Activated T-cell treated with anti-CD3 and anti-CD28 coated beads for 24 hours (primary cell): ENCODE data around the gene STK24.

ENCODE experiments used
- DNase-seq: peaks from one replicate; pipeline ENCODE4 v3.0.0-alpha.2; 2020; ENCODE audit warnings: low read depth

STK24 gene

DNA sequence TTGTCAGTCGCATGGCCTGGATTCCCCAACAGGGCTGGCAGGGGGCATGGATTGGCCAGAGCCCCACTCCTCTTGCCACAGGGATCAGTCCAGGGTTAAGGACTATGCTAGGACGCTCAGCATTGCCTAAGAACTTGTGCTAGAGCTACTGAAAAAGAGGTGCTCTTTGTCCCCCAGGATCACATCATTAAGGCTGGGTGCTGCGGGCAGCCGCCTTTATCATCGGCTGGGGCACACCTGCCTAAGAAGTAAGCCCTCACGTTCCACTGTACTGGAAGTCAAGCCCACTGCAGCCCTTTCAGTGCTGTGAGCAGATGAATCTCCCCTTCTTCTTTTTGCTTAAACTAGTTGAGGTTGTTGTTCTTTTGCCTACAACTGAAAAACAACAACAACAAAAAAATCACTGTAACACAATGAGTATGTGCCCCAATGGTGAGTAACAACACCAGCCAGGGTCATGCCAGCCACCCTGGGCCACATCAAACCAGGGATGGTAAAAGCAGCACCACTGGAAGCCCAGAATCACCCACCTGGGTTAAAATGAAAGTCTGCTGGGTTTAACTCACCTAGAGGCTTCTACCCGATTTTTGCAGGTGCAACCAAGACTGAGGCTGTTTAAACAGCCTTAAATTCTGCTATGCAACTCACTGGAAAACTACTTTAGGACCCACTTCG is 20.6 kb downstream of the STK24 start:
- no peak for DNase-seq

DNA sequence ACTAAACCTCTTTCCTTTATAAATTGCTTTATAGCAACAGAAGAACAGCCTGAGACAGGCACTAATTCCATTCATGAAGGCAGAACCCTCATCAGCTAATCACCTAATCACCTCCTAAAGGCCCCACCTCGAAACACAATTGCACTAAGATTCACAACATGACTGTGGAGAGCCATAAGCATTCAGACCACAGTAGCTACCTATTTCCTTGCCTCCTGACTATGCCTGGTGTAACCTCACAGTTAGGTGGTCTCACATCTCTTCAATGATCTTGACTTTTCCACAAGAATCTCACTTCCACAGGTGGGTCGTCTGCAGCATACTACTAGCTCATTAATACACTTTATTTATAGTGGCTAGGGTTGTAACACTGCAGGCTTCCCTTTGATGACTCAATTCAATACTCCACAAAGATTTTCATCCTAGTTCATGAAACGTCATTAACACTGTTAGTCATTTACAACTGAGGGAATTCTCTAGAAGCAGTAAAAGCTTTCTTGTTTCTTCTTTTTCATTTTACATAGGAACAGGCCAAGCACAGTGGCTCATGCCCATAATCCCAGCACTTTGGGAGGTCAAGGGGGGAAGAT is 27.1 kb downstream of the STK24 start:
- no peak for DNase-seq

DNA sequence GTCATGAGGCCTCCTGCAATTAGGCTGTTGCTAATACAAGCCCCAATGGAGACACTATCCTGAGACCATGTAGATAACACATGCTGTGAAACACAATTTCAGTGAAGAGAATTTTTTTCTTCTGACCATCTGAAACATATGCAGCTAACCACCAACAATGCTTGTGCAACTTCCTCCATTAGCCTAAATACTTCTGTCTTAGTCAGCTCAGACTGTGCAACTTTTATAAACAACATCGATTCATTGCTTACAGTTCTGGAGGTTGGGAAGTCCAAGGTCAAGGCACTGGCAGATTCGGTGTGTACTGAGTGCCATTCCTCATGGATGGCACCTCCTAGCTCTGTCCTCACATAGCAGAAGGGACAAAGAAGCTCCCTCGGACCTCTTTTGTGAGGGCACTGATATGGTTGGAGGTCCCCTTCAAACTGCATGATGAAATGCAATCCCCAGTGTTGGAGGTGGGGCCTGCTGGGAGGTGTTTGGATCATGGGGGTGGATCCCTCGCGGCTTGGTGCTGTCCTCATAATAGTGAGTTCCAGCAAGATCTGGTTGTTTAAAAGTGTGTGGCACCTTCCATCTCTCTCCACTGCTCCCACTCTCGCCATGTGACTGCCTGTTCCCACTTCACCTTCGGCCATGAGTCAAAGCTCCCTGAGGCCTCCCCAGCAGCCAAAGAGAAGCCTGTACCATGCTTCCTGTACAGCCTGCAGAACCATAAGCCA is 27.7 kb downstream of the STK24 start:
- no peak for DNase-seq

DNA sequence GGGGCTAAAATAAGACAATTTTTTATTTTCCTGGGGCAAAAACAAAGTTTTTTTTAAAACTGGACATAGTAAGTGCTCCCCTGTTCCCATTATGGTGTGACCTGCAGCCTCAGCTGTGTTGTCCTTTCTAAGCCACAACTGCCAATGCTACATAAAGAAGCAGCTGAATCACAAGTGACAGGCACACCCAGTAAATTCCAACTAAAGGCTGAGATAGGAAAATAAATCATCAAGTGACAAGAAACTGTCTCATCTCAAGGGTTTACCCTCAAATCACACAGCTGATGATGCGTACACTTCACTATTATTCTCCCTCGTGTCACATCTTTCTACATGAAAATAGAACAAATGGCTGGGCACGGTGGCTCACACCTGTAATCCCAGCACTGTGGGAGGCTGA is 28.7 kb downstream of the STK24 start:
- no peak for DNase-seq

DNA sequence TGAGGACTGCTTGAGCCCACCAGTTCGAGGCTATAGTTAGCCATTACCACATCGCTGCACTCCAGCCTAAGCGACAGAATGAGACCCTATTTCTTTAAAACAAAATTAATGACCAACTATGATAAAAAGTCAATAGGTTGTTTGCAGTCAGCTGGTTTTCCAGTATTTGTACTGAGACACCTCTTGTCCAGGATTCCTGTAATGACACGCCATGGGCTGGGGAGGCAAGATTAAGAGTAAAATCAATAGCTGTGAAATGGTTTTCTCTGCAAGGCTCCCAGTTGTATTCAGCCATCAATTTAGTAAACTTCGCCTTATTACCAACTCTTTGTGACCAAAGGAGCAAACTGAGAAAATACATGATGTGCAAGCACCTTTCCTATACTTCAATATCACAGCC is 29.5 kb downstream of the STK24 start:
- DNase-seq: no peak

DNA sequence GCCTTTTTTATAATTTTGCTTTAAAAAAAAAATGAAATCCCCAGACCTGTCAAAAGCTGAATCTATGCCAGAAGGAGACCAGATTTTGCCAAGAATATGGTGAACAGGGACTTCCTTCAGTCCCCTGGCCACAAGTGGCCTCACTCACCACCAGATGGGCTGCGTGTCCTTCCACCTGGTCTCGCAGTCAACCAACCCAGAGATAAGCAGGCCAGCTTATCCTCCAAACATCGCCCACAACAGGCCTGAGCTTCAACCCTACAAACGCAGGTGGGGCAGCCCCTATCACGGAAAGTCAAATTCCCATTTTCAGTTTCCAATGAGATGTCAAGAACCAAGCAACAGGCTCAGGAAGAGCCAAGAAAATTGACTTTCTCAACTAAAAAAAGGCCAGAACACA is 30.5 kb downstream of the STK24 start:
- DNase-seq: no peak

DNA sequence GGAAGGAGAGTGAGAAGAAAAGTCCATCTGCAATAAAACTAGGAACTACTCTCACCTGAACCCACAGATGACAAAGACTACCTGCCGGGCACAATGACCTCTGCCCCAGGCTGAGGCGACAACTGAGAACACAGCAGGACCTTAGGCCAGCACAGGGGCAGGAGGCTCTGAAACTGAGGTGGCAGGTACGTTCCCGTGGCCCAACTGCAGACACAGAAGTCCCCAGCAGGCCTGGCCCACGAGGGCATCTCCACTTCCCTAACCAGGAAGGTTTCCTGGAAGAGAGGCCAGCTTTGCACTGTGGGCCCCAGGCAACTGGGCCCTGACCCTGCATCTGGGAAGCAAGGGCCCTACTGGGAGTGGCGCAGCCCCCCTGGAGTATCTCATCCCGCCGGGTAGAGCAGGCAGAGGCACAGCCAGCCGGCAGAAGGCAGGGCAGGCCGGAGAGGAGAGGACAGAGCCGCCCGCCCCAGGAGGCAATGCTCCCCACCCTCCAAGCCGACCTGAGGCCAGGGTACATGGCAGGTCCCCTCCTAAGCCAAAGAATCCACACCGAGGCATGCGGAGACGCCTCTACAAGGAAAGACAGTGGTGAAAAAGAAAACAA is 32.7 kb downstream of the STK24 start:
- no peak for DNase-seq

DNA sequence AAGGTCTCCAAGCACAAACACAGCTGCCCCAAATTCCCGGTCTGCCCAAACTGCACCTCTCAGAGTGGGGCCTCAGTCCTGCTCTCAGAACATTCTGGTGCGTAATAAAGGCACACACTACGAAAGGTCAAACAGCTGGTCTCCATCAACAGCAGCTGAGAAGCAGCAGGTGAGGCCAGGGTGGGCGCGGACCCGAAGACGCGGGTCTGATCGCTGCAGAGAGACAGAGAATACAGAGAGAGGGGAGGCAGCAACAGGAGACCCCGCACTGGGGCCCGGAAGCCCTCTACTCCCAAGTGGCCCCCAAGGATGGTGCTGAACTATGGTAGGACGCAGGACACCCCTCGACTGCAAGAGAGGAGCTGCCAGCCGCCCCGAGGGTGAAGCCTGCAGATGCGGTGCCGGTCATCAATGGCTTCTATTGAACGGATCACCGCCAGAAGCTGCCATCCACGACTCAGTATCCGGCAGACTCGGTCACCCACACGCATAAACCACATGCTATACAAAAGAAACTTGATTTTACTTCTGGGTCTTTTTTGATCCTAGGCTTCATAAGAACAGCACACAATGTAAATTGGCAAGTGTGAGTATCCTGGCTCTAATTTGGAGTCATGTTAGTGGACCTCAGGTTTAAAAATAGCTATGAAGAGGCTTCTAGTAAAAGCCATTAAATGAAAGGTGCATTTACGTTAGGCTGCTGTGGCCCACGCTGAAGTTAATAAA is 33.4 kb downstream of the STK24 start:
- no peak for DNase-seq

DNA sequence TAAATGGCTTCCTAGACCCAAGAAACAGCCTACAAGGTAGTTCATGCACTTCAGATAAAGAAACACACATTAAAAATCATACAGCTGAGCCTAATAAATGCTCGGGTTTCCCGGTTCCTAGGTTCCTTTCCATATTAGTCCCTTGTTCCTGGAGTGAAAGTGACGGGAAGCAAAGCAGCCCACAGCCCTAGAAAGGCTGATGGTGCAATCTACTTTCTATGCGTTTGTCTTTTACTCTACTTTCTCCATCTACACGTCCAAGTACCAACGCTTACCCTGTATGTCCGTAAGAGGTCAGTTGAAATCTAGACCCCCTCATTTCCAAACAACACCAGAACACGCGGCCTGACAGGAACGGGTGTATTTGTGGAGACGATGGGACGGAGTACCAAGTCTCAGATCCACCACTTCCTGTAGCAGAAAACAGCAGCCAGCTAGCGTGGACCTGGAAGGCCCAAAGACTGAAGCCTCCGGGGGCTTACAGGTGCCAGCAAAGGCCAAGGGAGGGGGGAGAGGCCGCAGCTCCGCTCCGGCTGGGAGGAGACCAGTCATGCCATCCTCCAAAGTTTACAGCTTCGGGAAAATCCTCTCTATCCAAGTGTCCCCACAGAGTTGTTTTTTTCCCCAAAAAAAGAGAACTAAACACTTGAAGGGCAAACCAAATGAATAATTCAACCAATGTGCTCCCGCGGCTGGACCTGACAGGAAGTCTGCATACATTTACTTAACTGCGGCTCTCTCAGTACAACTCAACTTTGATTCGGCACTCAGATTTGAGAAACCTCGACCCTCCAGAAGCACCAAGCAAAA is 34.1 kb downstream of the STK24 start:
- DNase-seq: no peak

DNA sequence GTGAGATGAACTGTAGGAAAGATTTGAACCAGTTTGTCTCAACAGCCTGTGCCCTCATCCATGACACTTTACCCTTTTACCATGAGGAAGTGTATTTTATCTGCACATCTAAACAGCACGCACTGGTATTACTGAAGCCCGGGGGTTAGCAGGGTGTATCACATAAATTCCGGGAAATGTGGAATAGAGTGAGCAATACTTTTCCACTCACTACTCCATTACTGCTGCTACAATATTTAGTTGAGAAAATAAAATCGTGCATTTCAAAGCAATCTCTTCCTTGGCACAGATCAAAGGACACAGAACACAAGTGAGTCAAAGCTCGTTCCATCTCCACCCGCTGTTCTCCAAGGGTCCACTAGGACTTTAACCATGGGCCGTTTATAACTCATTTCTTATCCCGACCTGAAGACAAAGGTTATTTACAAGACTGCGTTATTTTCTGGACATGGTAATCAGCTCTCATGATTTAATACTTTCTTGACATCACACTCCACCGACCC is 35.2 kb downstream of the STK24 start:
- no peak for DNase-seq

DNA sequence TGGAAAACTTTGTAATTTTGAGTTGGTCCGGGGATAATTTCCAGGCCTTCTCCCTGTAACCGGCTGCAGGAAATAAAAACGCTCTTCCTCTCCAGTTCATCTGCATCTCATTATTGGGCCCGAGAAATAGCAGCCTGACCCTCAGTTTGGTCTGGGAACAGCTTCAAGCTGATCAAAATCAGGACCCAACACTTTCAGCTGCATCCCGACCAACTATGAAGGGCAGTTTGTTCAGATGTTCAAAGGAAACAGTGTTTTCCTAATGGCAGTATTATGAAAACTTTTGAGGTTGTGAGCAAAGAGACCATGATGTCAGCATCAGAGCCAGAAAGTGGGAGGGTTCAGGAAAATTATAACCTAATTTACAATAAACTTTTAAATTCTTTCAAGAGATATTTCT is 35.7 kb downstream of the STK24 start:
- DNase-seq: no peak

DNA sequence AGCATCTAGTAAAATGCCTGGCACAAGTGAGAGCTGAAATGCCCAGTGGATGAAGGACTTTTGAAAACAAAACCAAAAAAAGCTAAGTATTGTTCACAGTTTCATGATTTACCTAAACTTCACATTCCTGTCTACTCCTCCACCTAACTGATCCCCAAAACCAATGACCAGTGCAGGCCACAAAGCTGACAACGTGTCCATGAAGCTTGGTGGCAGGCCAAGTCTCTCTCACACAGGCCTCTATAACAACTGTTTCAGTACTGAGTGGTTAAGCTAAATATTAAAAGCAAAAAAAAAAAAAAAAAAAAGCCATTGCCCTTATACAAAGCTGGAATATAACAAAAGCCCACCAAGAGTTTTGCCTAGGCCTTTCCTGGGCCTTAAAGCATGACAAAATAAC is 36.4 kb downstream of the STK24 start:
- no peak for DNase-seq

DNA sequence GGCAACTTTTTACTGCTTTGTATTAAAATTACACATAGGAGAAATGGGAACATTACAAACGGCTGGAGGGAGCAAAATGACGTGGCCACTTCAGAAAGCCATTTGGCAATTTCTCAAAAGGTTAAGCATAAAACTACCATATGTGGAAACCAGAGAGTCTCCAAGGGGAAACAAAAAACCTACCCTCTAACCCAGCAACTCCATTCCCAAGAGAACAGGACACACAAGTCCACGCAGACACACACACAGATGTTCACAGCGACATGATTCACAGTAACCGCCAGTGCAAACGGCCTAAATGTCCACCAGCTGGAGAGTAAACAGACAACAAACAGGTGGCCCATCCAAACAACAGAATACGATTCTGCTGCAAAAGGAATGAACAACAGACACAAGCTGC is 37.2 kb downstream of the STK24 start:
- DNase-seq: no peak

DNA sequence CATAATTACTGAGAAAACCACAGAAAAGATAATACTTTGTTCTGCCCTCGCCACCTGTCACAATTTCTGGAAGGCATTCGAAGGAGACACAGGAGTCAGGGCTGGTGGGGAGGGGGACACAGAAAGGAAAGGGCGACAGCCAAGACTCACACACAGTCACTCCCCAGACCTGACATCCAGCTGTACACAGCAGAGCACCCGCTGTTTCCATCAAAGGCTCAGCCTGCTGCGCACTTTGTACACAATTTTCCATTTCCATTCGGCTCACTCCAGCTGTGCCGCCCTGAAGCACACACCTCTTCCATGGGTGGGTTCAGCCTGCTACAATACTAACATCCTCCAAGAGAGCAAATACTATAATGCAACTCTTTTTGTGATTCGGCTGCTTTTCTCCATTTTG is 38.0 kb downstream of the STK24 start:
- no peak for DNase-seq

DNA sequence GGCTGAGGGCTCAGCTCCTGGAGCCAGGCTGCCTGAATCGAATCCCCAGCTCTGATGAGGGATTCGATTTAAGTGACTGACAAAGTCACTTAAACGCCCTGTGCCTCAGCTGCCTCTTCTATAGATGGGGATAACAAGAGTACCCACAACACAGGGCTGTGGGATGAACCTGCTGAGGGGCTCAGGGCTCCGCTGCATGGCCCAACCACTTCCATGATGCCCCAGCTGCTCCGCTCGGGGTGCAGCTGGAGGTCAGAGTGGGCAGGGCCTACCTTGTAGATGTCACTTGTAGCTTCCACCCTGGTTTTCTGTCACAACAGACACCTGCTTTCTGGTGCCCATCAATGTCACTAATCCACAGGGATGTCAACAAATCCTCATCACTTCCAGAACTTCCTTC is 39.2 kb downstream of the STK24 start:
- no peak for DNase-seq

DNA sequence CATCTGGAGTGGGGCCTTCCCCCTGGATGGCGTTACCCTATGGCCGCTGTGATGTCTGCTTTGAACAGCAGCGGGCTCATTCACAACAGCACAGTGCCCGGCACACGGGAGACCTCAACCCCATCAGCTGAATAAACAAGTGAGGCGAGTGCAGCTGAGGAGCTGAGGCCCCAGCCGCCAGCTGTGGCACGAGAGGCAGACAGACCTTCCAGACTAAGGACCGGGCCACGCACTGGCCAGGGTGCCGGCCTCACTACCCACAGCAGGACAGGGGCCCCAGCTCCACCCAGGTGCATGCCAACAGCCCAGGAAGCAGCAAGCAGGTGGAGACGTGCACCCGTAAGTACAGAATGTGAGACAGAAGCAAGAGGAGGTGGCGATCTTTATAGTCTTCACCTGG is 39.6 kb downstream of the STK24 start:
- DNase-seq: no peak

DNA sequence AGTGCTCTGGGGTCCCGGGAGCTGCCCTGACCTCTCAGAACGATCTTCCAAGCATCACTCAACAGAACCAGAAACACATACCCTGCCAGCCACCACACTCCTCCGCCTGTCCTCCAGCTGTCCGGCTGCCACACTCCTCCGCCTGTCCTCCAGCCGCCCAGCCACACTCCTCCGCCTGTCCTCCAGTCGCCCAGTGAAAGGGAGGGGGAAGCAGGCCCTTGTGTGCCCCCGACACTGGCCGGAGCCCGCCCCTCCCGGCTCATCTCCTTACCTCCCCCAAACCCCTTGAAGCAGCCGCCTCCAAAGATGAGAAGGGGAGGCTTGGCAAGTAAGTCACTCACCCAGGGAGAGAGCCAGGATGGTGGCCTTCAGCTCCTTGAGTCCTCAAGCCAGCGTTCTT is 40.2 kb downstream of the STK24 start:
- DNase-seq: no peak

DNA sequence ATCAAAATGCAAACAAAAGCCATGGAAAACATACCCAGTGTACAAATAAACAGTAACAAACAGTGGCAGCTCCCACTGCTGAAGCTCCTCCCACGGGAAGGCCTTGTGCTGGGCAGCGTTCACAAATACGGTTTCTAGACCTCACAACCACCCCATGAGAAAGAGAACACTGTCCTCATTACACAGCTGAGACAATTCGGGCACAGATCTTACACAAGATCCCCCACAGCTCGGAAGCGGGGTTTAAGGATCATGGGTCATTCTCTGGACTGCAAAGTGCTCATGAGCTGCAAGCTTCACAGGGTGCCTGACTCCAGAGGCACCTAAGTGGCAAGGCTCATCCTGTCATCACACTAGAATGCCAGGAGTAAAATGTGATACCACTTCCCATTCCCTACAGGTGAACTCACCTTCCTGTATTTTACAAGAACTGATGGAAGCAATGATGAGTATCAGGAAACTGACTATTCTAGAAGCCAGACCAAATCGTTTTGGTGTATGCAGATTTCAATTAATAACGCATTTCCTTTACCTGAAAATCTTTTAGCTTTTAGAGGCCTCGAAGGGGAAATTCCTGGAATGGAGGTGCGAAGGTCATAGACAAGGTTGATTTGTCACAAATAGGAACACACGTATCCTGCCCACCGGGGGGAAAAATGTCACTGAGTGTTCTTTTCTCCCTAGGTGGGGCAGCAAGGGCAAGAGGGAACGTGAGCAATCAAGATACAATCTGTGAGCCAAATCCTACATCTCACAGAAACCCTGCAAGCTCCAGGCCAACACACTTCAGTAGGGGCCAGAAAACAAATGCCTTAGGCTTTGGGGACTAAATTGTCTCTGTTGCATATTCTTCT is 41.2 kb downstream of the STK24 start:
- no peak for DNase-seq

DNA sequence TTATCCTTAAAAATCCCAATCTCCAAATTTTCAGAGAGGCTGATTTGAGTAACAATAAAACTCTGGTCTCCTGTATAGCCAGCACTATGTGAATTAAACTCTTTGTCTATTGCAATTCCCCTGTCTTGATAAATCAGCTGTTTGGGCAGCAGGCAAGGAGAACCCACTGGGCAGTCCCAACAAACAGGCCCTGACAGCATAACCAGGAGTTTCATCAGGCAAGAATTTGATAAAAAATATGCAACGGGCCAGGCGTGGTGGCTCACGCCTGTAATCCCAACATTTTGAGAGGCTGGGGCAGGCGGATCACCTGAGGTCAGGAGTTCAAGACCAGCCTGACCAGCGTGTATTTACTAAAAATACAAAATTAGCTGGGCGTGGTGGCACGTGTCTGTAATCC is 42.1 kb downstream of the STK24 start:
- DNase-seq: no peak

DNA sequence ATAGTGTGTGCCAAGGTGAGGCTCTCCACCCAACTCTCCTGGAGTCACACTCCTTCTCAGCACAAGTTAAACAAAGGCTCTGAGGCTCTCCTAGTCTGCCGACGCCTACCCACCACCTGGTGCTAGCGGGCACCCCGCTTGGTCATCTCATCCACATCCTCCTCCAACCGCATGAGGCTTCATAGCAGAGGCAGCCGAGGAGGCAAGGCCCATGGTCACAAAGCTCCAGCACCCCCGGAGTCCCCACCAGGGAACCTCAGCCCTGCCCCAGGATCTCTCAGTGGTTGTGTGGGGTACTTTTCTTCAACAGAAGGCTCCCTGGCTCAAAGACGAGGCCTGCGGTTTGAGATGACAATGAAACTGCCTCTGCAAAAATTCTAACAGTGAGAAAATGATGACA is 43.0 kb downstream of the STK24 start:
- no peak for DNase-seq

DNA sequence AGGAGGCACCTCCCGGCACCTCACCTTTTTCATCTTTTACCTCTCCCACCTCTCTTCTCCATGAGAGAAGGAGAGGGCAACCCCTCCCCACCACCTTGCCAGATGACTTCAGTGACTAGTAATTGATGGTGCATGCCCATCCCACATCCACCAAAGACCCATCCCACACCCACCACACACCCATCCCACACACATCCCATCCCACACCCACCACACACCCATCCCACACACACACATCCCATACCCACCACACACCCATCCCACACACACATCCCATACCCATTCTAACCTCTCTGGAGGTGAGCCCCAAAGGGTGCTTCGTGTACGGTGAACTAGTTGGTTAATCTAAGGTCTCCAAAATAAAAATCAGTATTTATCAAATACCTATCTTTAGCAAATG is 44.7 kb downstream of the STK24 start:
- DNase-seq: no peak
